HG03565 (cell line): ENCODE measurements around the gene RASD1.

Source experiments
- ATAC-seq: cut with Tn5 transposase; IDR thresholded peaks from one replicate; pipeline ENCODE4 v1.9.1; 2021; ENCODE audit warnings: mild to moderate bottlenecking, moderate library complexity; ENCODE audit not compliant: unreplicated experiment

Gene RASD1

GRCh38 chr17:17527956-17528500 lies 31.8 kb upstream of the RASD1 start:
- no peak for ATAC-seq

GRCh38 chr17:17527534-17527933 lies 31.3 kb upstream of the RASD1 start:
- no peak for ATAC-seq

GRCh38 chr17:17526369-17526768 lies 30.2 kb upstream of the RASD1 start:
- no peak for ATAC-seq

- ATAC-seq = no peak
These were observed 29.8 kb upstream of the RASD1 start for GRCh38 chr17:17525956-17526355.

- ATAC-seq = no peak
These were observed 29.1 kb upstream of the RASD1 start for GRCh38 chr17:17525311-17525710.

- ATAC-seq = no peak
These were observed 27.7 kb upstream of the RASD1 start for GRCh38 chr17:17523731-17524490.

GRCh38 chr17:17523001-17523730 lies 27.0 kb upstream of the RASD1 start:
- no peak for ATAC-seq

- no peak for ATAC-seq
These were observed 24.5 kb upstream of the RASD1 start for GRCh38 chr17:17520599-17521232.

GRCh38 chr17:17519886-17520285 lies 23.7 kb upstream of the RASD1 start:
- ATAC-seq = no peak

GRCh38 chr17:17518951-17519350 lies 22.8 kb upstream of the RASD1 start:
- ATAC-seq = no peak

- ATAC-seq = no peak
These were observed 21.8 kb upstream of the RASD1 start for GRCh38 chr17:17518014-17518413.

- ATAC-seq = no peak
These were observed 20.9 kb upstream of the RASD1 start for GRCh38 chr17:17516941-17517720.

GRCh38 chr17:17515934-17516930 lies 20.0 kb upstream of the RASD1 start:
- no peak for ATAC-seq

- no peak for ATAC-seq
These were observed 19.1 kb upstream of the RASD1 start for GRCh38 chr17:17514993-17515933.

- ATAC-seq = no peak
These were observed 18.3 kb upstream of the RASD1 start for GRCh38 chr17:17514361-17514992.

- no peak for ATAC-seq
These were observed 17.4 kb upstream of the RASD1 start for GRCh38 chr17:17513626-17514025.

GRCh38 chr17:17512866-17513265 lies 16.7 kb upstream of the RASD1 start:
- no peak for ATAC-seq
